Measurements from ENCODE around the gene CDC42EP4.

GRCh38 chr17:73315471-73315870, 3.7 kb upstream of the CDC42EP4 start:
- TF ChIP-seq CTCF (IDR thresholded peaks at IDR 0.05) (no peak), POLR2A (IDR thresholded peaks at IDR 0.05) (no peak)
